Posterior cingulate gyrus (tissue), 11 donors: ENCODE results near the gene ZNF765.
"Not testable (repeated sequence)": the region's sequence is repeated elsewhere in the genome, so short reads cannot be mapped to it uniquely, and the experiment has no call there.

Experiments
- DNase-seq, 10 donors: peaks; one replicate each; pipeline versions ENCODE4 v3.0.0 to v3.0.0-alpha.2; 2020 to 2021; ENCODE audit warnings: mixed read lengths in 3 of 10
- intact Hi-C: fragments of 100-400 bp; cut with DNase I; formaldehyde crosslinking; loops from one replicate; pipeline ENCODE4 v1.15.1; 2023

ZNF765 gene

GRCh38 chr19:53394974-53395839 is at the start of gene ZNF765:
Gene ZNF765, plus strand, starts transcription at chr19:53395149. Its CDS starts 2,867 bp downstream, at chr19:53398016.
- DNase-seq = peak; percentile 85 to 98 (median 91)
- intact Hi-C loops = loop anchor here (2.0 to 10.0 kb wide), 2 partner anchors 30 to 60 kb away; partner anchors contain the start of gene ZNF845

GRCh38 chr19:53355739-53356138 is 39.2 kb upstream of the ZNF765 start:
- intact Hi-C loops = no loop called here
- no peak for DNase-seq

GRCh38 chr19:53357821-53358581 is 36.9 kb upstream of the ZNF765 start:
- no peak for DNase-seq
- intact Hi-C loops = no loop called here

GRCh38 chr19:53360056-53360455 is 34.9 kb upstream of the ZNF765 start:
- intact Hi-C loops = loop anchor here (5.0 kb wide), 1 partner anchor 163 kb away; no protein-coding TSS in a partner anchor
- not testable (repeated sequence) for DNase-seq

GRCh38 chr19:53365134-53365898 is 29.6 kb upstream of the ZNF765 start, which contains the start of gene ZNF525:
Gene ZNF525, plus strand, starts transcription at chr19:53365705. Its CDS starts 6,577 bp downstream, at chr19:53372282.
- intact Hi-C loops = no loop called here
- peak; percentile 78 to 99 (median 90) for DNase-seq

GRCh38 chr19:53365899-53366493 is 29.0 kb upstream of the ZNF765 start:
- intact Hi-C loops = no loop called here
- peak in 4 of 10 donors; percentile 8 to 70 (median 11) for DNase-seq

GRCh38 chr19:53372196-53372595 is 22.8 kb upstream of the ZNF765 start:
- intact Hi-C loops = no loop called here
- DNase-seq = no peak

GRCh38 chr19:53374288-53374687 is 20.7 kb upstream of the ZNF765 start:
- intact Hi-C loops = no loop called here
- no peak for DNase-seq

GRCh38 chr19:53374743-53375142 is 20.2 kb upstream of the ZNF765 start:
- intact Hi-C loops = no loop called here
- DNase-seq = no peak

- intact Hi-C loops = no loop called here
- DNase-seq = no peak
Measured at GRCh38 chr19:53381376-53381775, 13.6 kb upstream of the ZNF765 start.

GRCh38 chr19:53388168-53388567 is 6.8 kb upstream of the ZNF765 start:
- no peak for DNase-seq
- intact Hi-C loops = no loop called here

- intact Hi-C loops = no loop called here
- DNase-seq = no peak
Measured at GRCh38 chr19:53388904-53389303, 6.0 kb upstream of the ZNF765 start.

GRCh38 chr19:53389571-53389970 is 5.4 kb upstream of the ZNF765 start:
- no peak for DNase-seq
- intact Hi-C loops = no loop called here

- DNase-seq = peak in 5 of 10 donors; percentile 14 to 85 (median 75)
- intact Hi-C loops = loop anchor here (10.0 kb wide), 1 partner anchor 55 kb away; the partner anchor contains the start of gene ZNF845
Measured at GRCh38 chr19:53389978-53390377, 5.0 kb upstream of the ZNF765 start.

- DNase-seq = peak in 5 of 10 donors; percentile 11 to 86 (median 35)
- intact Hi-C loops = loop anchor here (2.0 to 10.0 kb wide), 2 partner anchors 30 to 60 kb away; partner anchors contain the start of gene ZNF845
Measured at GRCh38 chr19:53394522-53394973, 401 bp upstream of the ZNF765 start.

GRCh38 chr19:53395840-53396524 is 1.0 kb downstream of the ZNF765 start:
- intact Hi-C loops = loop anchor here (2.0 to 10.0 kb wide), 3 partner anchors 29 to 73 kb away; partner anchors contain the start of gene ZNF845
- DNase-seq = not testable (repeated sequence)

- intact Hi-C loops = loop anchor here (2.0 to 10.0 kb wide), 2 partner anchors 62 to 72 kb away; partner anchors contain the start of gene ZNF845
- no peak for DNase-seq
Measured at GRCh38 chr19:53396525-53396868, 1.5 kb downstream of the ZNF765 start.

- DNase-seq = not testable (repeated sequence)
- intact Hi-C loops = loop anchor here (2.0 to 10.0 kb wide), 2 partner anchors 63 to 71 kb away; partner anchors contain the start of gene ZNF845
Measured at GRCh38 chr19:53397918-53398317, 3.0 kb downstream of the ZNF765 start.
